H9 (cell line): ENCODE measurements around the gene KLK7. TPM values are rescaled to one million over a fixed set of nuclear protein-coding genes. Genes with fewer than 3 reads are reported as not detected.

ENCODE experiments used
- DNase-seq: peaks from one replicate; pipeline ENCODE4 v3.0.0-alpha.2; 2017
- H2AFZ ChIP-seq: one replicate; pipeline ENCODE4 v1.6.1; 2013; ENCODE audit warnings: mild to moderate bottlenecking, low read length, control low read depth, moderate library complexity
- H2AK5ac ChIP-seq: 2 replicates; pipeline ENCODE4 v1.6.1; 2013; ENCODE audit warnings: low read length, control low read depth, mixed read lengths; ENCODE audit not compliant: insufficient read length
- H2BK120ac ChIP-seq: one replicate; pipeline ENCODE4 v1.6.1; 2013; ENCODE audit warnings: low read depth, mild to moderate bottlenecking, low read length, control low read depth, inconsistent platforms; ENCODE audit not compliant: poor library complexity, severe bottlenecking
- H2BK12ac ChIP-seq: 2 replicates; pipeline ENCODE4 v1.6.1; 2013; ENCODE audit warnings: low read length, control low read depth, mixed read lengths, low read depth; ENCODE audit not compliant: insufficient read length
- H2BK15ac ChIP-seq: 2 replicates; pipeline ENCODE4 v1.6.1; 2013; ENCODE audit warnings: low read depth, low read length, control low read depth
- H2BK20ac ChIP-seq: one replicate; pipeline ENCODE4 v1.6.1; 2013; ENCODE audit warnings: low read depth, mild to moderate bottlenecking, low read length, control low read depth, inconsistent platforms; ENCODE audit not compliant: poor library complexity, severe bottlenecking
- H2BK5ac ChIP-seq: 2 replicates; pipeline ENCODE4 v1.6.1; 2013; ENCODE audit warnings: low read length, control low read depth, mixed read lengths; ENCODE audit not compliant: insufficient read length
- H3K14ac ChIP-seq: 2 replicates; pipeline ENCODE4 v1.6.1; 2013; ENCODE audit warnings: low read length, control low read depth; ENCODE audit not compliant: insufficient read depth
- H3K18ac ChIP-seq: 2 replicates; pipeline ENCODE4 v1.6.1; 2013; ENCODE audit warnings: low read depth, mild to moderate bottlenecking, mixed read lengths, low read length, control low read depth; ENCODE audit not compliant: insufficient read length
- H3K23ac ChIP-seq: 2 replicates; pipeline ENCODE4 v1.6.1; 2013; ENCODE audit warnings: low read length, control low read depth, mixed read lengths, low read depth; ENCODE audit not compliant: insufficient read length
- H3K23me2 ChIP-seq: 2 replicates; pipeline ENCODE4 v1.6.1; 2013; ENCODE audit warnings: low read depth, mild to moderate bottlenecking, mixed read lengths, low read length, control low read depth; ENCODE audit not compliant: insufficient read length, poor library complexity, severe bottlenecking
- H3K27ac ChIP-seq: 2 replicates; pipeline ENCODE4 v1.5.1; 2013; ENCODE audit warnings: low read length, control low read depth, mixed read lengths, low read depth; ENCODE audit not compliant: insufficient read length
- H3K27me3 ChIP-seq: 2 replicates; pipeline ENCODE4 v1.6.1; 2013; ENCODE audit warnings: low read length, control low read depth, inconsistent platforms; ENCODE audit not compliant: insufficient read depth
- H3K4ac ChIP-seq: 2 replicates; pipeline ENCODE4 v1.6.1; 2013; ENCODE audit warnings: low read depth, mild to moderate bottlenecking, control low read depth, inconsistent platforms, low read length, moderate library complexity
- H3K4me1 ChIP-seq: 2 replicates; pipeline ENCODE4 v1.6.1; 2013; ENCODE audit warnings: low read length, control low read depth, inconsistent platforms; ENCODE audit not compliant: insufficient read depth
- H3K4me2 ChIP-seq: 2 replicates; pipeline ENCODE4 v1.6.1; 2013; ENCODE audit warnings: low read length, control low read depth, mixed read lengths; ENCODE audit not compliant: insufficient read length, insufficient read depth
- H3K56ac ChIP-seq: 2 replicates; pipeline ENCODE4 v1.6.1; 2013; ENCODE audit warnings: low read depth, mild to moderate bottlenecking, mixed read lengths, low read length, control low read depth; ENCODE audit not compliant: insufficient read length
- H3K79me1 ChIP-seq: 2 replicates; pipeline ENCODE4 v1.6.1; 2013; ENCODE audit warnings: low read depth, mild to moderate bottlenecking, moderate library complexity, low read length, control low read depth, inconsistent platforms; ENCODE audit not compliant: insufficient read depth, poor library complexity, severe bottlenecking
- H3K79me2 ChIP-seq: 2 replicates; pipeline ENCODE4 v1.6.1; 2013; ENCODE audit warnings: low read length, control low read depth, inconsistent platforms; ENCODE audit not compliant: insufficient read depth
- H3K9ac ChIP-seq: 2 replicates; pipeline ENCODE4 v1.6.1; 2013; ENCODE audit warnings: low read length, control low read depth, mixed read lengths; ENCODE audit not compliant: insufficient read length; ENCODE audit errors: extremely low read depth
- H3K9me3 ChIP-seq: one replicate; pipeline ENCODE4 v1.6.1; 2013; ENCODE audit warnings: low read depth, low read length, inconsistent platforms; ENCODE audit not compliant: control insufficient read depth
- H3T11ph ChIP-seq: one replicate; pipeline ENCODE4 v1.6.1; 2013; ENCODE audit warnings: mild to moderate bottlenecking, low read length, control low read depth, inconsistent platforms
- H4K20me1 ChIP-seq: one replicate; pipeline ENCODE4 v1.6.1; 2013; ENCODE audit not compliant: control insufficient read depth, insufficient read length, insufficient read depth
- H4K5ac ChIP-seq: 2 replicates; pipeline ENCODE4 v1.6.1; 2013; ENCODE audit warnings: low read depth, mild to moderate bottlenecking, mixed read lengths, low read length, control low read depth; ENCODE audit not compliant: insufficient read length
- H4K8ac ChIP-seq: replicated peaks from 2 replicates; pipeline ENCODE4 v1.6.1; 2013; ENCODE audit warnings: low read length, control low read depth, mixed read lengths, low read depth; ENCODE audit not compliant: insufficient read length
- H4K91ac ChIP-seq: 2 replicates; pipeline ENCODE4 v1.6.1; 2013; ENCODE audit warnings: low read depth, mild to moderate bottlenecking, moderate library complexity, mixed read lengths, low read length, control low read depth; ENCODE audit not compliant: insufficient read length
- H3K27ac Mint-ChIP-seq, 3 experiments: 2 replicates in 2 of 3; 3 replicates in 1 of 3; pipeline ENCODE4 v1.8.0; 2020 to 2021; ENCODE audit warnings: mixed read lengths in 3 of 3, mild to moderate bottlenecking in 1 of 3, moderate library complexity in 1 of 3
- H3K27me3 Mint-ChIP-seq: 2 replicates; pipeline ENCODE4 v1.8.0; 2021; ENCODE audit warnings: low read depth, mild to moderate bottlenecking, moderate library complexity, mixed read lengths
- H3K36me3 Mint-ChIP-seq, 3 experiments: 2 replicates in 2 of 3; 3 replicates in 1 of 3; pipeline ENCODE4 v1.8.0; 2020 to 2021; ENCODE audit warnings: low read depth in 3 of 3, mixed read lengths in 3 of 3; ENCODE audit not compliant: insufficient read depth in 1 of 3
- H3K4me1 Mint-ChIP-seq, 2 experiments: 2 replicates each; pipeline ENCODE4 v1.8.0; 2020; ENCODE audit warnings: mixed read lengths in 2 of 2
- H3K4me3 Mint-ChIP-seq, 2 experiments: 2 replicates in 1 of 2; 3 replicates in 1 of 2; pipeline ENCODE4 v1.8.0; 2020 to 2021; ENCODE audit warnings: mild to moderate bottlenecking in 2 of 2, mixed read lengths in 2 of 2, moderate library complexity in 1 of 2
- H3K9me3 Mint-ChIP-seq, 2 experiments: 2 replicates in 1 of 2; 3 replicates in 1 of 2; pipeline ENCODE4 v1.8.0; 2020; ENCODE audit warnings: mild to moderate bottlenecking in 2 of 2, mixed read lengths in 2 of 2, moderate library complexity in 1 of 2
- WGBS: extraction: QIAGEN DNeasy Blood & Tissue Kit; methylation state at CpG from one replicate; pipeline ENCODE4 v1.1.7; 2013; ENCODE audit warnings: missing lambda C conversion rate, low lambda C conversion rate, mixed read lengths; ENCODE audit not compliant: insufficient read length; ENCODE audit errors: extremely low coverage; 5-methylcytosine and 5-hydroxymethylcytosine counted together
- total RNA-seq: library from RNA; stranded (reverse); gene quantifications from 2 replicates; pipeline ENCODE4 v1.2.1, GENCODE V29; 2021
- TF ChIP-seq, protein P1 (sequence below): fragments of 200-600 bp; sonication (generic); conservative IDR thresholded peaks from 3 replicates; pipeline ENCODE4 v1.8.0; 2021; ENCODE audit warnings: antibody characterized with exemption, mild to moderate bottlenecking

The KLK7 gene
- total RNA-seq, 1 experiment from 2014 or later = 0.52 TPM

DNA sequence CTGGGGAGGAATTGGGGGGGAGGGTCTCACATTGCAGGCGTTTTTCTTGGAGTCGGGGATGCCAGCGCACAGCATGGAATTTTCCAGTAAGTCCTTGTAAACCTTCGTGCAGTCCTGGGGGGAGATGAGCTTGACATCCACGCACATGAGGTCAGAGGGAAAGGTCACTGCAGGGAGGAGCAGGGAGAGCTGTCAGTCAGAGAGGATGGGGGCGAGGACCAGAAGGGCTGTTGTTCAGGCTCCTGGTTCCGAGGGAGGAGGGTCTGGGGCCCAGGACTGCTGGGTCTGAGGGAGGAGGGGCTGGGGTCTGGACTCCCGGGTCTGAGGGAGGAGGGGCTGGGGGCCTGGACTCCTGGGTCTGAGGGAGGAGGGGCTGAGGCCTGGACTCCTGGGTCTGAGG lies 4.0 kb downstream of the KLK7 start:
- H3K4me1 Mint-ChIP-seq = peaks cover 38 to 53% of the 10 kb centered on the region in 2 experiments
- Histone ChIP-seq H3K23me2 (no peaks in the 10 kb centered on the region), H3K56ac (no peak overlapping the region), H3T11ph (no peak overlapping the region), H3K27me3 (no peaks in the 10 kb centered on the region), H2BK15ac (no peak overlapping the region), H3K4me2 (no peak overlapping the region), H4K91ac (no peak overlapping the region), H4K20me1 (no peaks in the 10 kb centered on the region), H2BK5ac (no peak overlapping the region), H3K4me1 (peaks cover 6% of the 10 kb centered on the region; the same call in 1 of the 2 replicates), H2BK120ac (no peak overlapping the region), H4K5ac (no peak overlapping the region), H3K4ac (no peak overlapping the region), H4K8ac (no peak overlapping the region), H3K9ac (no peak overlapping the region), H3K27ac (no peak overlapping the region), H3K18ac (peak overlapping the region; percentile 27), H2AFZ (no peak overlapping the region), H3K79me2 (no peaks in the 10 kb centered on the region), H2BK12ac (no peak overlapping the region), H2AK5ac (no peak overlapping the region), H3K9me3 (no peaks in the 10 kb centered on the region), H3K23ac (no peak overlapping the region), H3K14ac (peak overlapping the region; percentile 20; the same call in 1 of the 2 replicates), H2BK20ac (no peak overlapping the region), H3K79me1 (no peaks in the 10 kb centered on the region)
- WGBS = no CpG with 5 or more reads among the region's 8 CpGs
- H3K36me3 Mint-ChIP-seq = no peaks in the 10 kb centered on the region
- no peak overlapping the region for H3K27ac Mint-ChIP-seq
- TF ChIP-seq, protein P1, sequence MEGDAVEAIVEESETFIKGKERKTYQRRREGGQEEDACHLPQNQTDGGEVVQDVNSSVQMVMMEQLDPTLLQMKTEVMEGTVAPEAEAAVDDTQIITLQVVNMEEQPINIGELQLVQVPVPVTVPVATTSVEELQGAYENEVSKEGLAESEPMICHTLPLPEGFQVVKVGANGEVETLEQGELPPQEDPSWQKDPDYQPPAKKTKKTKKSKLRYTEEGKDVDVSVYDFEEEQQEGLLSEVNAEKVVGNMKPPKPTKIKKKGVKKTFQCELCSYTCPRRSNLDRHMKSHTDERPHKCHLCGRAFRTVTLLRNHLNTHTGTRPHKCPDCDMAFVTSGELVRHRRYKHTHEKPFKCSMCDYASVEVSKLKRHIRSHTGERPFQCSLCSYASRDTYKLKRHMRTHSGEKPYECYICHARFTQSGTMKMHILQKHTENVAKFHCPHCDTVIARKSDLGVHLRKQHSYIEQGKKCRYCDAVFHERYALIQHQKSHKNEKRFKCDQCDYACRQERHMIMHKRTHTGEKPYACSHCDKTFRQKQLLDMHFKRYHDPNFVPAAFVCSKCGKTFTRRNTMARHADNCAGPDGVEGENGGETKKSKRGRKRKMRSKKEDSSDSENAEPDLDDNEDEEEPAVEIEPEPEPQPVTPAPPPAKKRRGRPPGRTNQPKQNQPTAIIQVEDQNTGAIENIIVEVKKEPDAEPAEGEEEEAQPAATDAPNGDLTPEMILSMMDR = no peak
- peaks cover 16% of the 10 kb centered on the region for H3K27me3 Mint-ChIP-seq
- no peaks in the 10 kb centered on the region for H3K9me3 Mint-ChIP-seq
- H3K4me3 Mint-ChIP-seq = no peak overlapping the region
- no peak for DNase-seq
